DOHH2 (cell line): ENCODE measurements around the gene ITGA11.

Experiments
- H3F3A ChIP-seq: fragments of 200-600 bp; sonication (generic), shearing (Covaris generic); 2 replicates; pipeline ENCODE4 v1.6.0; 2016; ENCODE audit warnings: antibody characterized with exemption, mild to moderate bottlenecking; ENCODE audit not compliant: control insufficient read depth, insufficient read depth
- H3K27ac ChIP-seq: fragments of 200-600 bp; sonication (generic); 2 replicates; pipeline ENCODE4 v1.5.1; 2014; ENCODE audit warnings: low read depth, mild to moderate bottlenecking, low read length, moderate library complexity
- H3K27me3 ChIP-seq: fragments of 200-600 bp; sonication (generic); 2 replicates; pipeline ENCODE4 v1.6.1; 2014; ENCODE audit warnings: mild to moderate bottlenecking, low read length, mixed read lengths; ENCODE audit not compliant: control insufficient read depth
- H3K36me3 ChIP-seq: fragments of 200-600 bp; sonication (generic); 2 replicates; pipeline ENCODE4 v1.6.1; 2014; ENCODE audit warnings: mild to moderate bottlenecking, low read length, moderate library complexity, mixed read lengths; ENCODE audit not compliant: control insufficient read depth
- H3K4me1 ChIP-seq: fragments of 200-600 bp; sonication (generic); 2 replicates; pipeline ENCODE4 v1.6.1; 2014; ENCODE audit warnings: mild to moderate bottlenecking, low read length, mixed read lengths; ENCODE audit not compliant: control insufficient read depth
- H3K4me2 ChIP-seq: fragments of 200-600 bp; sonication (generic); 2 replicates; pipeline ENCODE4 v1.6.0; 2014; ENCODE audit warnings: mild to moderate bottlenecking, low read length, moderate library complexity
- H3K4me3 ChIP-seq: fragments of 200-600 bp; sonication (generic); 2 replicates; pipeline ENCODE4 v1.5.1; 2014; ENCODE audit warnings: mild to moderate bottlenecking, low read length, mixed read lengths
- H3K79me2 ChIP-seq: fragments of 200-600 bp; sonication (generic); 2 replicates; pipeline ENCODE4 v1.6.1; 2014; ENCODE audit warnings: mild to moderate bottlenecking, low read length, mixed read lengths; ENCODE audit not compliant: control insufficient read depth
- H3K9me2 ChIP-seq: fragments of 200-600 bp; sonication (generic); replicated peaks from 2 replicates; pipeline ENCODE4 v1.6.1; 2014; ENCODE audit warnings: mild to moderate bottlenecking, low read length, mixed read lengths; ENCODE audit not compliant: control insufficient read depth
- H3K9me3 ChIP-seq: fragments of 200-600 bp; sonication (generic); 2 replicates; pipeline ENCODE4 v1.6.1; 2014; ENCODE audit warnings: antibody characterized with exemption, low read length, mixed read lengths; ENCODE audit not compliant: control insufficient read depth, insufficient read depth
- H4K20me1 ChIP-seq: fragments of 200-600 bp; sonication (generic); 2 replicates; pipeline ENCODE4 v1.6.0; 2014; ENCODE audit warnings: low read depth, mild to moderate bottlenecking, antibody characterized with exemption, low read length, moderate library complexity; ENCODE audit not compliant: control insufficient read depth, insufficient read depth
- CTCF ChIP-seq: fragments of 200-600 bp; sonication (generic); IDR thresholded peaks from one replicate; pipeline ENCODE4 v1.5.1; 2014; ENCODE audit warnings: antibody characterized with exemption, mild to moderate bottlenecking, low read depth, low read length; ENCODE audit not compliant: poor library complexity, severe bottlenecking
- EZH2phosphoT487 ChIP-seq: fragments of 200-600 bp; sonication (generic); IDR thresholded peaks from 2 replicates; pipeline ENCODE4 v1.6.1; 2017; ENCODE audit warnings: borderline replicate concordance, mild to moderate bottlenecking, antibody characterized with exemption, low read length, moderate library complexity, mixed read lengths

The ITGA11 gene

GRCh38 chr15:68348606-68349005, 83.4 kb downstream of the ITGA11 start:
- no peaks in the 10 kb centered on the region for H3F3A ChIP-seq
- H3K4me3 ChIP-seq, result no peak overlapping the region
- no peaks in the 10 kb centered on the region for H3K9me3 ChIP-seq
- H3K27me3 ChIP-seq, result peaks cover 10% of the 10 kb centered on the region
- no peaks in the 10 kb centered on the region for H3K36me3 ChIP-seq
- H4K20me1 ChIP-seq, result no peaks in the 10 kb centered on the region
- H3K79me2 ChIP-seq, result no peaks in the 10 kb centered on the region
- H3K27ac ChIP-seq, result no peak overlapping the region
- no peaks in the 10 kb centered on the region for H3K9me2 ChIP-seq
- TF ChIP-seq EZH2phosphoT487 (no peak), CTCF (no peak)
- H3K4me1 ChIP-seq, result peaks cover 6% of the 10 kb centered on the region
- H3K4me2 ChIP-seq, result no peak overlapping the region

- Histone ChIP-seq H3K27ac (no peak overlapping the region), H3K4me2 (no peak overlapping the region), H3K9me2 (no peaks in the 10 kb centered on the region), H3K4me1 (peaks cover 6% of the 10 kb centered on the region), H3F3A (no peaks in the 10 kb centered on the region), H3K27me3 (peaks cover 12% of the 10 kb centered on the region), H3K4me3 (no peak overlapping the region), H3K36me3 (no peaks in the 10 kb centered on the region), H3K79me2 (no peaks in the 10 kb centered on the region), H4K20me1 (no peaks in the 10 kb centered on the region), H3K9me3 (no peaks in the 10 kb centered on the region)
- TF ChIP-seq CTCF (no peak), EZH2phosphoT487 (no peak)
Measured at GRCh38 chr15:68348081-68348480, 83.9 kb downstream of the ITGA11 start.

- Histone ChIP-seq H3K4me2 (no peak overlapping the region), H3K27ac (no peak overlapping the region)
Measured at GRCh38 chr15:68347392-68347791, 84.6 kb downstream of the ITGA11 start.

More at GRCh38 chr15:68347392-68347791, 84.6 kb downstream of the ITGA11 start:
- Histone ChIP-seq H3K36me3 (no peaks in the 10 kb centered on the region), H3K4me3 (no peak overlapping the region), H3K9me2 (no peaks in the 10 kb centered on the region), H4K20me1 (no peaks in the 10 kb centered on the region), H3K79me2 (no peaks in the 10 kb centered on the region), H3K4me1 (peaks cover 3% of the 10 kb centered on the region), H3F3A (no peaks in the 10 kb centered on the region), H3K27me3 (peaks cover 13% of the 10 kb centered on the region), H3K9me3 (no peaks in the 10 kb centered on the region)
- TF ChIP-seq EZH2phosphoT487 (no peak), CTCF (no peak)
